Suprapubic skin (tissue), 4 donors: ENCODE results near the gene FAM81A. TPM values are rescaled to one million over a fixed set of nuclear protein-coding genes. Genes with fewer than 3 reads are reported as not detected.

Source experiments
- DNase-seq, 2 donors: peaks; one replicate each; pipeline ENCODE4 v3.0.0-alpha.2; 2019; ENCODE audit warnings: low spot score in 2 of 2
- H3K27ac ChIP-seq: fragments of 200-600 bp; sonication (generic); one replicate; pipeline ENCODE4 v1.5.1; 2019
- H3K27me3 ChIP-seq: fragments of 200-600 bp; sonication (generic); one replicate; pipeline ENCODE4 v1.5.1; 2019
- H3K36me3 ChIP-seq: fragments of 200-600 bp; sonication (generic); one replicate; pipeline ENCODE4 v1.5.1; 2019
- H3K4me1 ChIP-seq: fragments of 200-600 bp; sonication (generic); one replicate; pipeline ENCODE4 v1.5.1; 2019
- H3K4me3 ChIP-seq: fragments of 200-600 bp; sonication (generic); one replicate; pipeline ENCODE4 v1.5.1; 2019; ENCODE audit warnings: mild to moderate bottlenecking
- H3K9me3 ChIP-seq: fragments of 200-600 bp; sonication (generic); one replicate; pipeline ENCODE4 v1.5.1; 2019
- CTCF ChIP-seq, 2 donors: fragments of 200-600 bp in 1 of 2; fragments of 450-650 bp in 1 of 2; sonication (generic) in 1 of 2; IDR thresholded peaks; one replicate each; pipeline ENCODE4 v1.5.1; 2016 to 2019; ENCODE audit warnings: antibody characterized with exemption in 2 of 2, mild to moderate bottlenecking in 1 of 2, moderate library complexity in 1 of 2
- EP300 ChIP-seq: sonication (generic); formaldehyde crosslinking; IDR thresholded peaks from one replicate; pipeline ENCODE4 v1.6.1; 2017; ENCODE audit warnings: antibody characterized with exemption
- POLR2A ChIP-seq, 2 donors: fragments of 450-650 bp; IDR thresholded peaks; one replicate each; pipeline ENCODE4 v1.6.1; 2017; ENCODE audit warnings: antibody characterized with exemption in 2 of 2, mild to moderate bottlenecking in 2 of 2, moderate library complexity in 2 of 2
- POLR2AphosphoS5 ChIP-seq, 3 donors: sonication (generic); formaldehyde crosslinking; IDR thresholded peaks; one replicate each; pipeline ENCODE4 v1.6.1; 2017; ENCODE audit warnings: antibody characterized with exemption in 3 of 3
- WGBS: methylation state at CpG from one replicate; pipeline ENCODE4 v1.1.5; 2018; 5-methylcytosine and 5-hydroxymethylcytosine counted together
- total RNA-seq, 4 donors: library from RNA; depleted of rRNA; stranded (reverse); fragments of >200 nt; gene quantifications; one replicate each; pipeline ENCODE4 v1.1.0, GENCODE V29; 2016

The FAM81A gene
- total RNA-seq, 4 donors from 2014 or later: 0.79 to 7.8 (median 1.8) TPM

- no peak for DNase-seq
- Histone ChIP-seq H3K9me3 (no peaks in the 10 kb centered on the region), H3K36me3 (no peaks in the 10 kb centered on the region), H3K27me3 (no peaks in the 10 kb centered on the region), H3K4me1 (peaks cover 16% of the 10 kb centered on the region), H3K27ac (no peak overlapping the region), H3K4me3 (no peak overlapping the region)
- TF ChIP-seq EP300: no peak
- no peak for TF ChIP-seq POLR2A (IDR thresholded peaks at IDR 0.05)
- no peak for TF ChIP-seq POLR2AphosphoS5 (IDR thresholded peaks at IDR 0.05)
- TF ChIP-seq CTCF (IDR thresholded peaks at IDR 0.05): no peak
- WGBS: 95% methylated on average over 1 of the region's 1 CpG
Observed at GRCh38 chr15:59528429-59528828, 90.4 kb downstream of the FAM81A start.

DNA sequence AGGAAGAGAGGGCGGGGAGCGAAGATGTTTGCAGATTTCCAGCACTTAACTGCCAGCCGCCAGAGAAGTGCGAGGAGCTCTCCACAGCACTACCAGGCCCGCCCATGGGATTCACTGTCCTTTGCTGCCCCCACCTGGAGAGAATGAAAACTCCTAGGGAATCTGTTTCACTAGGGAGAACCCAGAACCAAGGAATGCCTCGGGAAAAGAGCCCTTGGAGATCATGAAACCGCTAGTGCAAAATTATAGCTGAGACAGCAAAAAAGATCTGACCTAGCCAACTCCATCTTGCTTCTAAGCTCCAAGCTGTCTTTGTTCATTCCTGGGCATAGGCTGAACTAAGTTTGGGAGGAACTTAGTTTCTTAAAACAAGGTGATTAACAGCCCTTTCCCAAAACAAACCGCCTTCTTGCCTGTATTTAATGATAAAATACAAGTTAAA, 91.0 kb downstream of the FAM81A start:
- Histone ChIP-seq H3K36me3 (no peaks in the 10 kb centered on the region), H3K4me1 (peaks cover 16% of the 10 kb centered on the region), H3K9me3 (no peaks in the 10 kb centered on the region), H3K27me3 (no peaks in the 10 kb centered on the region), H3K4me3 (no peak overlapping the region), H3K27ac (no peak overlapping the region)
- TF ChIP-seq CTCF (IDR thresholded peaks at IDR 0.05) (peak; percentile 67 to 76), POLR2A (IDR thresholded peaks at IDR 0.05) (no peak)
- DNase-seq: peak; percentile 80 to 87
- WGBS: 15% methylated on average over 8 of the region's 8 CpGs

GRCh38 chr15:59531066-59531675, 93.2 kb downstream of the FAM81A start:
- TF ChIP-seq POLR2AphosphoS5 (IDR thresholded peaks at IDR 0.05) (no peak), POLR2A (IDR thresholded peaks at IDR 0.05) (no peak), CTCF (IDR thresholded peaks at IDR 0.05) (no peak), EP300 (no peak)
- Histone ChIP-seq H3K9me3 (no peaks in the 10 kb centered on the region), H3K27ac (no peak overlapping the region), H3K4me1 (peaks cover 16% of the 10 kb centered on the region), H3K27me3 (no peaks in the 10 kb centered on the region), H3K36me3 (no peaks in the 10 kb centered on the region), H3K4me3 (no peak overlapping the region)
- no peak for DNase-seq
- 75% methylated on average over 9 of the region's 9 CpGs for WGBS

DNA sequence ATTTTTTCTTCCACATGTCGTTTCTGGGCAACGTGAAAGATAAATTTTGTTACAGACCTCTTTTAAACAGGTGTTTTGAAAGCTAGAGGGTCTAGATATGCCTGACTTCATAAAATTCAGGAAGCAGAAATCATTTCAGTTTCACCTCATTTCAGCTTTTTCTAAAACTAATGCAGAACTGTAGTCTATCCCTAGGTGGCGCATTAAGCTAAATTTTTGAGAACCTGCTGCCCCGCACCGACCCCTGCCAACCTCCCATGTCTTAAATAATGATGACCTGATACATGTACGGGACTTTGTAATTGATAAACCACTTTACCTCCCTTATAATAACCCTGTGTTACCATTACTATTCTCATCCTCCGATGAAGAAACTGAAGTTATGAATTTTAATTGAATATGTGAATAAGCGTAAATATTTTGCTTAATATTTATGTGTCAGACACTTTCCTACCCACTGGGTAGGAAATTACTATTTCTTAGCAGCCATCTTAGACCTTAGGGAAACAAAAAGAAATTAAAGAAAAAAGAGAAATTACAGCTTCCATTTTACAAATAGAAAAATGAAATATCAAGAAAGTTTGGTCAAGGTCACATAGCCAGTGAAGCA, 94.9 kb downstream of the FAM81A start:
- Histone ChIP-seq H3K9me3 (no peaks in the 10 kb centered on the region), H3K27ac (no peak overlapping the region), H3K36me3 (no peaks in the 10 kb centered on the region), H3K27me3 (no peaks in the 10 kb centered on the region), H3K4me1 (peaks cover 16% of the 10 kb centered on the region), H3K4me3 (no peak overlapping the region)
- 16% methylated on average over 8 of the region's 8 CpGs for WGBS
- TF ChIP-seq POLR2AphosphoS5 (IDR thresholded peaks at IDR 0.05): no peak
- TF ChIP-seq CTCF (IDR thresholded peaks at IDR 0.05): peak in 1 of 2 donors; percentile 56
- TF ChIP-seq EP300: no peak
- no peak for DNase-seq

GRCh38 chr15:59536553-59536952, 98.6 kb downstream of the FAM81A start:
- no peak for TF ChIP-seq POLR2AphosphoS5 (IDR thresholded peaks at IDR 0.05)
- TF ChIP-seq EP300: no peak
- no peak for TF ChIP-seq POLR2A (IDR thresholded peaks at IDR 0.05)
- no peak for TF ChIP-seq CTCF (IDR thresholded peaks at IDR 0.05)
- Histone ChIP-seq H3K27ac (no peak overlapping the region), H3K4me1 (peaks cover 12% of the 10 kb centered on the region), H3K4me3 (no peak overlapping the region), H3K27me3 (no peaks in the 10 kb centered on the region), H3K36me3 (no peaks in the 10 kb centered on the region), H3K9me3 (no peaks in the 10 kb centered on the region)
- DNase-seq: no peak
- 78% methylated on average over 6 of the region's 6 CpGs for WGBS
